Keratinocyte (primary cell): ENCODE results near the gene ACOT7.
"Not testable (repeated sequence)": the region's sequence is repeated elsewhere in the genome, so short reads cannot be mapped to it uniquely, and the experiment has no call there.

Experiments used
- CTCF ChIP-seq, 3 experiments: IDR thresholded peaks in 1 of 3; conservative IDR thresholded peaks in 1 of 3; optimal IDR thresholded peaks in 1 of 3; 2 replicates in 2 of 3; 3 replicates in 1 of 3; pipeline versions ENCODE3 to v1.5.1; 2011; ENCODE audit warnings: low read length in 3 of 3, mild to moderate bottlenecking in 3 of 3, moderate library complexity in 2 of 3, control low read depth in 1 of 3, inconsistent platforms in 1 of 3; ENCODE audit not compliant: insufficient read depth in 2 of 3; ENCODE audit errors: extremely low read depth in 1 of 3
- EZH2 ChIP-seq: IDR thresholded peaks from one replicate; pipeline ENCODE4 v1.6.1; 2012; ENCODE audit warnings: inconsistent platforms, mild to moderate bottlenecking, low read length, moderate library complexity

GRCh38 chr1:6428453-6428852 lies 34.9 kb upstream of the ACOT7 start:
- not testable (repeated sequence) for TF ChIP-seq CTCF (optimal IDR thresholded peaks at IDR 0.05 in 1 of 3, IDR thresholded peaks at IDR 0.05 in 1 of 3, conservative IDR thresholded peaks at IDR 0.05 in 1 of 3; ENCODE audit: extremely low read depth in 1 of 3, insufficient read depth in 2 of 3, low read length in 3 of 3); EZH2
